WTC11 (cell line): Measurements from ENCODE around the gene MFF. TPM values are rescaled to one million over a fixed set of nuclear protein-coding genes. Genes with fewer than 3 reads are reported as not detected.

Experiments used
- ATAC-seq: fragments of 200-7000 bp; cut with Tn5 transposase; 2 replicates; pipeline ENCODE4 v1.10.0; 2021; ENCODE audit warnings: mild to moderate bottlenecking, moderate library complexity
- CTCF ChIA-PET: fragments of 300-600 bp; sonication (Branson Sonifier 250); formaldehyde crosslinking; loops from one replicate; lab custom pipeline; 2021; ENCODE audit warnings: antibody characterized with exemption; lab: Charles Lee
- POLR2A ChIA-PET: fragments of 350-600 bp; sonication (Branson Sonifier 250); formaldehyde crosslinking; loops from one replicate; lab custom pipeline; 2021; ENCODE audit warnings: antibody characterized with exemption; lab: Charles Lee
- DNase-seq: peaks from one replicate; pipeline ENCODE4 v3.0.0; 2021; ENCODE audit warnings: low spot score
- H3K27ac Mint-ChIP-seq: 2 replicates; pipeline ENCODE4 v1.8.0; 2021; ENCODE audit warnings: mixed read lengths
- H3K27me3 Mint-ChIP-seq: 2 replicates; pipeline ENCODE4 v1.8.0; 2021; ENCODE audit warnings: low read depth, mild to moderate bottlenecking, moderate library complexity, mixed read lengths
- H3K36me3 Mint-ChIP-seq: 2 replicates; pipeline ENCODE4 v1.8.0; 2021; ENCODE audit warnings: mixed read lengths
- H3K4me1 Mint-ChIP-seq: 2 replicates; pipeline ENCODE4 v1.8.0; 2022; ENCODE audit warnings: mixed read lengths
- H3K4me3 Mint-ChIP-seq: 2 replicates; pipeline ENCODE4 v1.8.0; 2021; ENCODE audit warnings: mild to moderate bottlenecking, moderate library complexity, mixed read lengths
- H3K9me3 Mint-ChIP-seq: 2 replicates; pipeline ENCODE4 v1.8.0; 2021; ENCODE audit warnings: mixed read lengths
- ATF1 ChIP-seq: sonication (generic); formaldehyde crosslinking; IDR thresholded peaks from 2 replicates; pipeline ENCODE4 v1.8.1; 2023; ENCODE audit warnings: mild to moderate bottlenecking, moderate library complexity, missing genetic modification reagents
- CBFB ChIP-seq: sonication (generic); formaldehyde crosslinking; IDR thresholded peaks from 2 replicates; pipeline ENCODE4 v1.8.1; 2022; ENCODE audit warnings: mild to moderate bottlenecking, low read depth, missing genetic modification reagents
- ELF4 ChIP-seq: sonication (generic); formaldehyde crosslinking; IDR thresholded peaks from 2 replicates; pipeline ENCODE4 v1.8.1; 2022; ENCODE audit warnings: low read depth, mild to moderate bottlenecking, moderate library complexity, missing genetic modification reagents
- EMX1 ChIP-seq: fragments of 250-450 bp; sonication (Bioruptor Pico); IDR thresholded peaks from 2 replicates; pipeline ENCODE4 v1.8.0; 2021; ENCODE audit warnings: mild to moderate bottlenecking
- FOXK1 ChIP-seq: sonication (generic); formaldehyde crosslinking; IDR thresholded peaks from 2 replicates; pipeline ENCODE4 v1.8.0; 2022; ENCODE audit warnings: mild to moderate bottlenecking, moderate library complexity, missing genetic modification reagents
- KAT7 ChIP-seq: sonication (generic); formaldehyde crosslinking; IDR thresholded peaks from 2 replicates; pipeline ENCODE4 v1.8.1; 2023; ENCODE audit warnings: missing genetic modification reagents, mild to moderate bottlenecking, borderline replicate concordance
- NFYB ChIP-seq: sonication (generic); formaldehyde crosslinking; conservative IDR thresholded peaks from 2 replicates; pipeline ENCODE4 v1.8.0; 2022; ENCODE audit warnings: low read depth, missing genetic modification reagents
- RORB ChIP-seq: fragments of 250-450 bp; sonication (Bioruptor Pico); IDR thresholded peaks from 2 replicates; pipeline ENCODE4 v1.9.0; 2021; ENCODE audit warnings: mild to moderate bottlenecking
- SOX15 ChIP-seq: fragments of 250-450 bp; sonication (Bioruptor Pico); IDR thresholded peaks from 2 replicates; pipeline ENCODE4 v1.9.0; 2021; ENCODE audit warnings: mild to moderate bottlenecking
- TP53 ChIP-seq: sonication (generic); formaldehyde crosslinking; IDR thresholded peaks from 2 replicates; pipeline ENCODE4 v1.8.1; 2023; ENCODE audit warnings: mild to moderate bottlenecking, missing genetic modification reagents
- ZNF232 ChIP-seq: sonication (generic); formaldehyde crosslinking; IDR thresholded peaks from 2 replicates; pipeline ENCODE4 v1.8.0; 2022; ENCODE audit warnings: mild to moderate bottlenecking, missing genetic modification reagents
- ZNF671 ChIP-seq: fragments of 250-450 bp; sonication (Bioruptor Pico); IDR thresholded peaks from 2 replicates; pipeline ENCODE4 v1.8.0; 2021; ENCODE audit warnings: mild to moderate bottlenecking
- total RNA-seq: library from RNA; stranded (reverse); gene quantifications from 3 replicates; pipeline ENCODE4 v1.2.3, GENCODE V29; 2021
- TF ChIP-seq, protein P1 (sequence below): sonication (generic); formaldehyde crosslinking; IDR thresholded peaks from 2 replicates; pipeline ENCODE4 v1.8.1; 2022; ENCODE audit warnings: missing genetic modification reagents, borderline replicate concordance
- TF ChIP-seq, protein P2 (sequence below): sonication (generic); formaldehyde crosslinking; IDR thresholded peaks from 2 replicates; pipeline ENCODE4 v1.8.1; 2023; ENCODE audit warnings: mild to moderate bottlenecking, missing genetic modification reagents, moderate library complexity
- TF ChIP-seq, protein P3 (sequence below): sonication (generic); formaldehyde crosslinking; IDR thresholded peaks from 2 replicates; pipeline ENCODE4 v1.8.0; 2023; ENCODE audit warnings: missing genetic modification reagents, mild to moderate bottlenecking, borderline replicate concordance
- TF ChIP-seq, protein P4 (sequence below): fragments of 250-450 bp; sonication (Bioruptor Pico); IDR thresholded peaks from 2 replicates; pipeline ENCODE4 v2.1.2; 2022; ENCODE audit warnings: mild to moderate bottlenecking, moderate library complexity
- TF ChIP-seq, protein P5 (sequence below): fragments of 250-450 bp; sonication (Bioruptor Pico); IDR thresholded peaks from 2 replicates; pipeline ENCODE4 v1.9.0; 2021; ENCODE audit warnings: moderate library complexity, mild to moderate bottlenecking, inconsistent platforms, borderline replicate concordance
- TF ChIP-seq, protein P6 (sequence below): sonication (generic); formaldehyde crosslinking; IDR thresholded peaks from 2 replicates; pipeline ENCODE4 v1.8.1; 2023; ENCODE audit warnings: mild to moderate bottlenecking, missing genetic modification reagents, moderate library complexity
- TF ChIP-seq, protein P7 (sequence below): fragments of 200-600 bp; IDR thresholded peaks from 2 replicates; pipeline ENCODE4 v1.8.0; 2022; ENCODE audit warnings: antibody characterized with exemption

Gene MFF
- total RNA-seq, 1 experiment from 2014 or later, result 78.5 TPM

DNA sequence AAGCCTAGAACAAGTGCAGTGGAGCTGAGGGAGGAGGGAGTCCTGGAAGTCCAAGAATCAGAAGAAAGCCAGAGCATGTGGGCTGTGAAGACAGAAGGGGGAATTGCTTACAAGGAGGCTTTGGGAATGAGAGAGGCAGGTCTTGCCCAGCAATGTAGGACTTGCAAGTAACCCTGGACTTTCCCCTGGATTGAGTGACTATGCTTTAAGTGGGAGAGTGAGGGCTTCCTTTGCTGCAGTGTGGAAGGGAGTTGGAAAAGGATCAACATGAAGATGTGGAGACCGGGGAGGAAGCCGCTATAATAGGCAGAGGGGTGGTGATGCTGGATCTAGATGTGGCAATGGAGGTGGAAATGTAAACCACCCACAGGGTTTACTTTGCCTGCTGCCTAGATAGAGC lies 76.5 kb downstream of the MFF start:
- Mint-ChIP-seq H3K9me3 (no peaks in the 10 kb centered on the region), H3K27me3 (no peaks in the 10 kb centered on the region), H3K4me1 (peaks cover 7% of the 10 kb centered on the region), H3K36me3 (no peaks in the 10 kb centered on the region; the same call in 1 of the 2 replicates), H3K27ac (no peak overlapping the region), H3K4me3 (no peak overlapping the region)
- no peak for ATAC-seq
- TF ChIP-seq, protein P1, sequence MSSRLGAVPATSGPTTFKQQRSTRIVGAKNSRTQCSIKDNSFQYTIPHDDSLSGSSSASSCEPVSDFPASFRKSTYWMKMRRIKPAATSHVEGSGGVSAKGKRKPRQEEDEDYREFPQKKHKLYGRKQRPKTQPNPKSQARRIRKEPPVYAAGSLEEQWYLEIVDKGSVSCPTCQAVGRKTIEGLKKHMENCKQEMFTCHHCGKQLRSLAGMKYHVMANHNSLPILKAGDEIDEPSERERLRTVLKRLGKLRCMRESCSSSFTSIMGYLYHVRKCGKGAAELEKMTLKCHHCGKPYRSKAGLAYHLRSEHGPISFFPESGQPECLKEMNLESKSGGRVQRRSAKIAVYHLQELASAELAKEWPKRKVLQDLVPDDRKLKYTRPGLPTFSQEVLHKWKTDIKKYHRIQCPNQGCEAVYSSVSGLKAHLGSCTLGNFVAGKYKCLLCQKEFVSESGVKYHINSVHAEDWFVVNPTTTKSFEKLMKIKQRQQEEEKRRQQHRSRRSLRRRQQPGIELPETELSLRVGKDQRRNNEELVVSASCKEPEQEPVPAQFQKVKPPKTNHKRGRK (CRISPR knock-in tag), result no peak
- TF ChIP-seq SOX15 (CRISPR knock-in tag), result no peak
- TF ChIP-seq TP53 (CRISPR knock-in tag), result no peak
- TF ChIP-seq KAT7 (CRISPR knock-in tag), result no peak
- TF ChIP-seq ZNF232, result no peak
- TF ChIP-seq, protein P2, sequence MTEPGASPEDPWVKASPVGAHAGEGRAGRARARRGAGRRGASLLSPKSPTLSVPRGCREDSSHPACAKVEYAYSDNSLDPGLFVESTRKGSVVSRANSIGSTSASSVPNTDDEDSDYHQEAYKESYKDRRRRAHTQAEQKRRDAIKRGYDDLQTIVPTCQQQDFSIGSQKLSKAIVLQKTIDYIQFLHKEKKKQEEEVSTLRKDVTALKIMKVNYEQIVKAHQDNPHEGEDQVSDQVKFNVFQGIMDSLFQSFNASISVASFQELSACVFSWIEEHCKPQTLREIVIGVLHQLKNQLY, result no peak
- TF ChIP-seq EMX1 (CRISPR knock-in tag), result no peak
- no peak for TF ChIP-seq ZNF671 (CRISPR knock-in tag)
- TF ChIP-seq, protein P3, sequence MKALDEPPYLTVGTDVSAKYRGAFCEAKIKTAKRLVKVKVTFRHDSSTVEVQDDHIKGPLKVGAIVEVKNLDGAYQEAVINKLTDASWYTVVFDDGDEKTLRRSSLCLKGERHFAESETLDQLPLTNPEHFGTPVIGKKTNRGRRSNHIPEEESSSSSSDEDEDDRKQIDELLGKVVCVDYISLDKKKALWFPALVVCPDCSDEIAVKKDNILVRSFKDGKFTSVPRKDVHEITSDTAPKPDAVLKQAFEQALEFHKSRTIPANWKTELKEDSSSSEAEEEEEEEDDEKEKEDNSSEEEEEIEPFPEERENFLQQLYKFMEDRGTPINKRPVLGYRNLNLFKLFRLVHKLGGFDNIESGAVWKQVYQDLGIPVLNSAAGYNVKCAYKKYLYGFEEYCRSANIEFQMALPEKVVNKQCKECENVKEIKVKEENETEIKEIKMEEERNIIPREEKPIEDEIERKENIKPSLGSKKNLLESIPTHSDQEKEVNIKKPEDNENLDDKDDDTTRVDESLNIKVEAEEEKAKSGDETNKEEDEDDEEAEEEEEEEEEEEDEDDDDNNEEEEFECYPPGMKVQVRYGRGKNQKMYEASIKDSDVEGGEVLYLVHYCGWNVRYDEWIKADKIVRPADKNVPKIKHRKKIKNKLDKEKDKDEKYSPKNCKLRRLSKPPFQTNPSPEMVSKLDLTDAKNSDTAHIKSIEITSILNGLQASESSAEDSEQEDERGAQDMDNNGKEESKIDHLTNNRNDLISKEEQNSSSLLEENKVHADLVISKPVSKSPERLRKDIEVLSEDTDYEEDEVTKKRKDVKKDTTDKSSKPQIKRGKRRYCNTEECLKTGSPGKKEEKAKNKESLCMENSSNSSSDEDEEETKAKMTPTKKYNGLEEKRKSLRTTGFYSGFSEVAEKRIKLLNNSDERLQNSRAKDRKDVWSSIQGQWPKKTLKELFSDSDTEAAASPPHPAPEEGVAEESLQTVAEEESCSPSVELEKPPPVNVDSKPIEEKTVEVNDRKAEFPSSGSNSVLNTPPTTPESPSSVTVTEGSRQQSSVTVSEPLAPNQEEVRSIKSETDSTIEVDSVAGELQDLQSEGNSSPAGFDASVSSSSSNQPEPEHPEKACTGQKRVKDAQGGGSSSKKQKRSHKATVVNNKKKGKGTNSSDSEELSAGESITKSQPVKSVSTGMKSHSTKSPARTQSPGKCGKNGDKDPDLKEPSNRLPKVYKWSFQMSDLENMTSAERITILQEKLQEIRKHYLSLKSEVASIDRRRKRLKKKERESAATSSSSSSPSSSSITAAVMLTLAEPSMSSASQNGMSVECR (CRISPR knock-in tag), result no peak
- TF ChIP-seq ELF4 (CRISPR knock-in tag), result no peak
- TF ChIP-seq, protein P4, sequence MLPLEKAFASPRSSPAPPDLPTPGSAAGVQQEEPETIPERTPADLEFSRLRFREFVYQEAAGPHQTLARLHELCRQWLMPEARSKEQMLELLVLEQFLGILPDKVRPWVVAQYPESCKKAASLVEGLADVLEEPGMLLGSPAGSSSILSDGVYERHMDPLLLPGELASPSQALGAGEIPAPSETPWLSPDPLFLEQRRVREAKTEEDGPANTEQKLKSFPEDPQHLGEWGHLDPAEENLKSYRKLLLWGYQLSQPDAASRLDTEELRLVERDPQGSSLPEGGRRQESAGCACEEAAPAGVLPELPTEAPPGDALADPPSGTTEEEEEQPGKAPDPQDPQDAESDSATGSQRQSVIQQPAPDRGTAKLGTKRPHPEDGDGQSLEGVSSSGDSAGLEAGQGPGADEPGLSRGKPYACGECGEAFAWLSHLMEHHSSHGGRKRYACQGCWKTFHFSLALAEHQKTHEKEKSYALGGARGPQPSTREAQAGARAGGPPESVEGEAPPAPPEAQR (CRISPR knock-in tag), result no peak
- TF ChIP-seq CBFB (CRISPR knock-in tag), result no peak
- TF ChIP-seq, protein P5, sequence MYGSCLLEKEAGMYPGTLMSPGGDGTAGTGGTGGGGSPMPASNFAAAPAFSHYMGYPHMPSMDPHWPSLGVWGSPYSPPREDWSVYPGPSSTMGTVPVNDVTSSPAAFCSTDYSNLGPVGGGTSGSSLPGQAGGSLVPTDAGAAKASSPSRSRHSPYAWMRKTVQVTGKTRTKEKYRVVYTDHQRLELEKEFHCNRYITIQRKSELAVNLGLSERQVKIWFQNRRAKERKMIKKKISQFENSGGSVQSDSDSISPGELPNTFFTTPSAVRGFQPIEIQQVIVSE, result no peak
- no peak for TF ChIP-seq RORB
- TF ChIP-seq, protein P6, sequence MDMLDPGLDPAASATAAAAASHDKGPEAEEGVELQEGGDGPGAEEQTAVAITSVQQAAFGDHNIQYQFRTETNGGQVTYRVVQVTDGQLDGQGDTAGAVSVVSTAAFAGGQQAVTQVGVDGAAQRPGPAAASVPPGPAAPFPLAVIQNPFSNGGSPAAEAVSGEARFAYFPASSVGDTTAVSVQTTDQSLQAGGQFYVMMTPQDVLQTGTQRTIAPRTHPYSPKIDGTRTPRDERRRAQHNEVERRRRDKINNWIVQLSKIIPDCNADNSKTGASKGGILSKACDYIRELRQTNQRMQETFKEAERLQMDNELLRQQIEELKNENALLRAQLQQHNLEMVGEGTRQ (CRISPR knock-in tag), result no peak
- TF ChIP-seq FOXK1 (CRISPR knock-in tag), result no peak
- TF ChIP-seq ATF1 (CRISPR knock-in tag), result no peak
- no peak for TF ChIP-seq NFYB (CRISPR knock-in tag)
- TF ChIP-seq, protein P7, sequence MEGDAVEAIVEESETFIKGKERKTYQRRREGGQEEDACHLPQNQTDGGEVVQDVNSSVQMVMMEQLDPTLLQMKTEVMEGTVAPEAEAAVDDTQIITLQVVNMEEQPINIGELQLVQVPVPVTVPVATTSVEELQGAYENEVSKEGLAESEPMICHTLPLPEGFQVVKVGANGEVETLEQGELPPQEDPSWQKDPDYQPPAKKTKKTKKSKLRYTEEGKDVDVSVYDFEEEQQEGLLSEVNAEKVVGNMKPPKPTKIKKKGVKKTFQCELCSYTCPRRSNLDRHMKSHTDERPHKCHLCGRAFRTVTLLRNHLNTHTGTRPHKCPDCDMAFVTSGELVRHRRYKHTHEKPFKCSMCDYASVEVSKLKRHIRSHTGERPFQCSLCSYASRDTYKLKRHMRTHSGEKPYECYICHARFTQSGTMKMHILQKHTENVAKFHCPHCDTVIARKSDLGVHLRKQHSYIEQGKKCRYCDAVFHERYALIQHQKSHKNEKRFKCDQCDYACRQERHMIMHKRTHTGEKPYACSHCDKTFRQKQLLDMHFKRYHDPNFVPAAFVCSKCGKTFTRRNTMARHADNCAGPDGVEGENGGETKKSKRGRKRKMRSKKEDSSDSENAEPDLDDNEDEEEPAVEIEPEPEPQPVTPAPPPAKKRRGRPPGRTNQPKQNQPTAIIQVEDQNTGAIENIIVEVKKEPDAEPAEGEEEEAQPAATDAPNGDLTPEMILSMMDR, result no peak
- POLR2A ChIA-PET, result interaction anchor here (0.6 kb wide), 1 partner anchor 16 kb away, joined by 3 read pairs; no protein-coding TSS in a partner anchor
- no peak for DNase-seq
- CTCF ChIA-PET, result no interaction called here
